ENCODE results near the gene PRKCI.

The PRKCI gene

GRCh38 chr3:170346481-170347392 lies 124.5 kb downstream of the PRKCI start:
- DNase-seq = no peak

- DNase-seq = peak; percentile 13
These were observed 128.5 kb downstream of the PRKCI start for GRCh38 chr3:170350515-170351413.

GRCh38 chr3:170352936-170353335 lies 130.7 kb downstream of the PRKCI start:
- DNase-seq = peak; percentile 78

GRCh38 chr3:170353485-170353884 lies 131.3 kb downstream of the PRKCI start:
- DNase-seq = no peak

- no peak for DNase-seq
These were observed 132.5 kb downstream of the PRKCI start for GRCh38 chr3:170354760-170355159.
